PC-3 (cell line): ENCODE measurements around the gene RSAD1. TPM values are rescaled to one million over a fixed set of nuclear protein-coding genes. Genes with fewer than 3 reads are reported as not detected.
"Not testable (repeated sequence)": the region's sequence is repeated elsewhere in the genome, so short reads cannot be mapped to it uniquely, and the experiment has no call there.

ENCODE experiments used
- ATAC-seq: fragments of 200-7000 bp; cut with Tn5 transposase; 2 replicates; pipeline ENCODE4 v1.9.1; 2020; ENCODE audit warnings: mild to moderate bottlenecking, moderate library complexity
- BruUV-seq: library from RNA; stranded (reverse); fragments of 400-500 nt; replicated peaks from 2 replicates; lab custom pipeline; 2021; lab: Mats Ljungman, UMichigan
- CTCF ChIA-PET: fragments of 300-600 bp; sonication (Branson Sonifier 250); formaldehyde crosslinking; loops from one replicate; lab custom pipeline; 2022; ENCODE audit warnings: antibody characterized with exemption; lab: Charles Lee
- POLR2A ChIA-PET: fragments of 300-600 bp; sonication (Branson Sonifier 250); formaldehyde crosslinking; loops from one replicate; lab custom pipeline; 2022; ENCODE audit warnings: antibody characterized with exemption; ENCODE audit not compliant: unreplicated experiment; lab: Charles Lee
- DNase-seq: peaks from one replicate; pipeline ENCODE4 v3.0.0-alpha.2; 2015
- H2AFZ ChIP-seq: fragments of 300-600 bp; sonication (generic); 2 replicates; pipeline ENCODE4 v1.6.0; 2016; ENCODE audit warnings: antibody characterized with exemption, low read length
- H3F3A ChIP-seq: fragments of 300-600 bp; sonication (generic); one replicate; pipeline ENCODE4 v1.6.0; 2017; ENCODE audit warnings: antibody characterized with exemption, low read length, control low read depth, mild to moderate bottlenecking; ENCODE audit not compliant: unreplicated experiment
- H3K27ac ChIP-seq: fragments of 300-600 bp; sonication (generic); 2 replicates; pipeline ENCODE4 v1.5.1; 2016; ENCODE audit warnings: mild to moderate bottlenecking, low read length
- H3K27me3 ChIP-seq: fragments of 300-600 bp; sonication (generic); 2 replicates; pipeline ENCODE4 v1.6.1; 2016; ENCODE audit warnings: low read length, mixed read lengths
- H3K36me3 ChIP-seq: fragments of 300-600 bp; sonication (generic); 2 replicates; pipeline ENCODE4 v1.6.1; 2016; ENCODE audit warnings: low read depth, mixed run types, low read length, mixed read lengths
- H3K4me1 ChIP-seq: fragments of 300-600 bp; sonication (generic); 2 replicates; pipeline ENCODE4 v1.5.1; 2016; ENCODE audit warnings: low read length; ENCODE audit not compliant: insufficient read depth
- H3K4me2 ChIP-seq: fragments of 300-600 bp; sonication (generic); 2 replicates; pipeline ENCODE4 v1.6.0; 2016; ENCODE audit warnings: low read length
- H3K4me3 ChIP-seq: fragments of 300-600 bp; sonication (generic); 2 replicates; pipeline ENCODE4 v1.5.1; 2016; ENCODE audit warnings: mild to moderate bottlenecking, low read length, mixed read lengths
- H3K79me2 ChIP-seq: fragments of 300-600 bp; sonication (generic); 2 replicates; pipeline ENCODE4 v1.6.1; 2017; ENCODE audit warnings: low read length, mixed read lengths
- H3K9ac ChIP-seq: fragments of 300-600 bp; sonication (generic); 2 replicates; pipeline ENCODE4 v1.6.0; 2016; ENCODE audit warnings: mild to moderate bottlenecking, low read length
- H3K9me2 ChIP-seq: fragments of 300-600 bp; sonication (generic); replicated peaks from 2 replicates; pipeline ENCODE4 v1.6.1; 2016; ENCODE audit warnings: mixed run types, low read length, mixed read lengths
- H3K9me3 ChIP-seq: fragments of 300-600 bp; sonication (generic); 2 replicates; pipeline ENCODE4 v1.6.1; 2016; ENCODE audit warnings: low read length, mixed read lengths
- H4K20me1 ChIP-seq: fragments of 300-600 bp; sonication (generic); 2 replicates; pipeline ENCODE4 v1.6.1; 2016; ENCODE audit warnings: low read length, mixed read lengths
- CTCF ChIP-seq: fragments of 300-600 bp; sonication (generic); conservative IDR thresholded peaks from 2 replicates; pipeline ENCODE4 v1.5.1; 2017; ENCODE audit warnings: antibody characterized with exemption, low read depth, mild to moderate bottlenecking, low read length
- EZH2 ChIP-seq: fragments of 300-600 bp; sonication (generic); IDR thresholded peaks from one replicate; pipeline ENCODE4 v1.6.1; 2017; ENCODE audit warnings: antibody characterized with exemption, mild to moderate bottlenecking, low read length; ENCODE audit not compliant: unreplicated experiment
- EZH2phosphoT487 ChIP-seq: fragments of 300-600 bp; sonication (generic); IDR thresholded peaks from 2 replicates; pipeline ENCODE4 v1.6.1; 2018; ENCODE audit warnings: mild to moderate bottlenecking, antibody characterized with exemption, low read length, borderline replicate concordance
- intact Hi-C: fragments of 100-400 bp; cut with micrococcal nuclease; formaldehyde crosslinking; loops from 2 replicates; pipeline ENCODE4 v1.9.0; 2023
- total RNA-seq: library from RNA; depleted of rRNA; stranded (reverse); fragments of >200 nt; gene quantifications from 2 replicates; pipeline ENCODE4 v1.2.3, GENCODE V29; 2014

RSAD1 gene
- total RNA-seq, 1 experiment from 2014 or later, result 37.7 TPM

GRCh38 chr17:50472286-50472685, 6.4 kb upstream of the RSAD1 start:
- no TSS peak for BruUV-seq
- CTCF ChIA-PET, result interaction anchor here (0.6 to 1.0 kb wide), 3 partner anchors 30 to 110 kb away, joined by 3 to 4 read pairs (median 4); partner anchors contain the start of gene LRRC59
- no peaks in the 10 kb centered on the region for H3K9me2 ChIP-seq

GRCh38 chr17:50472761-50473161, 5.9 kb upstream of the RSAD1 start:
- POLR2A ChIA-PET, H4K20me1 ChIP-seq, H3K4me2 ChIP-seq, H3K4me3 ChIP-seq, H3K9me3 ChIP-seq, H3K27me3 ChIP-seq, H3K36me3 ChIP-seq, H2AFZ ChIP-seq, H3K4me1 ChIP-seq, intact Hi-C loops, H3K27ac ChIP-seq, BruUV-seq, H3K79me2 ChIP-seq, H3F3A ChIP-seq, H3K9me2 ChIP-seq, H3K9ac ChIP-seq: not testable (repeated sequence)
- DNase-seq, result peak; percentile 78
- peak; percentile 65 for ATAC-seq
- CTCF ChIA-PET, result interaction anchor here (0.7 to 1.0 kb wide), 2 partner anchors 75 to 111 kb away, joined by 4 read pairs; partner anchors contain the start of gene LRRC59
- peak; percentile 57 for TF ChIP-seq CTCF

More at GRCh38 chr17:50472286-50472685, 6.4 kb upstream of the RSAD1 start:
- H3K4me2 ChIP-seq, result no peak overlapping the region
- no peak for TF ChIP-seq CTCF
- TF ChIP-seq EZH2, result no peak
- no peak for TF ChIP-seq EZH2phosphoT487
- DNase-seq (no peak), ATAC-seq (no peak)
- H3K27ac ChIP-seq, result no peak overlapping the region
- no peak overlapping the region for H3K4me3 ChIP-seq
- H3K79me2 ChIP-seq, result no peaks in the 10 kb centered on the region
- no peak overlapping the region for H3K9ac ChIP-seq
- no peaks in the 10 kb centered on the region for H3K4me1 ChIP-seq
- H3K36me3 ChIP-seq, result no peaks in the 10 kb centered on the region
- H3F3A ChIP-seq, result no peaks in the 10 kb centered on the region
- POLR2A ChIA-PET, result no interaction called here
- intact Hi-C loops, result no loop called here
- H4K20me1 ChIP-seq, result no peaks in the 10 kb centered on the region
- H2AFZ ChIP-seq, result no peak overlapping the region
- no peaks in the 10 kb centered on the region for H3K9me3 ChIP-seq
- H3K27me3 ChIP-seq, result no peaks in the 10 kb centered on the region

GRCh38 chr17:50473901-50474300, 4.8 kb upstream of the RSAD1 start:
- ChIA-PET CTCF (no interaction called here), POLR2A (no interaction called here)
- no TSS peak for BruUV-seq
- H3K9ac ChIP-seq, result no peak overlapping the region
- H3K79me2 ChIP-seq, result peaks cover under 1% of the 10 kb centered on the region
- H3K9me3 ChIP-seq, result no peaks in the 10 kb centered on the region
- intact Hi-C loops, result no loop called here
- H3K4me3 ChIP-seq, result no peak overlapping the region
- no peak for TF ChIP-seq EZH2
- TF ChIP-seq CTCF, result no peak
- no peak for TF ChIP-seq EZH2phosphoT487
- no peaks in the 10 kb centered on the region for H3K9me2 ChIP-seq
- DNase-seq (no peak), ATAC-seq (no peak)
- H3F3A ChIP-seq, result no peaks in the 10 kb centered on the region
- no peak overlapping the region for H3K27ac ChIP-seq
- H3K36me3 ChIP-seq, result no peaks in the 10 kb centered on the region
- no peak overlapping the region for H2AFZ ChIP-seq
- peaks cover 7% of the 10 kb centered on the region for H3K4me1 ChIP-seq
- H3K27me3 ChIP-seq, result no peaks in the 10 kb centered on the region
- H4K20me1 ChIP-seq, result no peaks in the 10 kb centered on the region
- no peak overlapping the region for H3K4me2 ChIP-seq
